ENCODE results near the gene BICDL2.
"Not testable (repeated sequence)": the region's sequence is repeated elsewhere in the genome, so short reads cannot be mapped to it uniquely, and the experiment has no call there.

BICDL2 gene

GRCh38 chr16:3073448-3073847 is 36.7 kb upstream of the BICDL2 start:
- peaks cover 53% of the 10 kb centered on the region for H3K4me1 ChIP-seq (ENCODE audit: insufficient read depth, low read length, poor library complexity, severe bottlenecking)
- H3K79me2 ChIP-seq (ENCODE audit: insufficient read depth, low read length), result peaks cover 9% of the 10 kb centered on the region; the same call in 1 of the 2 replicates
- H4K20me1 ChIP-seq (ENCODE audit: insufficient read depth, low read length, poor library complexity, severe bottlenecking), result no peaks in the 10 kb centered on the region
- H3K9ac ChIP-seq (ENCODE audit: low read depth, low read length, poor library complexity, severe bottlenecking), result peak overlapping the region; percentile 100
- H3K27me3 ChIP-seq (ENCODE audit: insufficient read depth, low read length, poor library complexity, severe bottlenecking), result no peaks in the 10 kb centered on the region
- no peaks in the 10 kb centered on the region for H3K9me2 ChIP-seq (replicated peaks; ENCODE audit: low read depth, low read length)
- TF ChIP-seq EZH2phosphoT487 (IDR thresholded peaks at IDR 0.05; ENCODE audit: borderline replicate concordance) (no peak), CTCF (conservative IDR thresholded peaks at IDR 0.05; ENCODE audit: low read length) (no peak)
- H3F3A ChIP-seq (ENCODE audit: low read depth), result peaks cover 14% of the 10 kb centered on the region
- H3K36me3 ChIP-seq (ENCODE audit: insufficient read depth, low read length), result no peaks in the 10 kb centered on the region
- H3K4me2 ChIP-seq (ENCODE audit: low read depth, low read length, poor library complexity, severe bottlenecking), result peak overlapping the region; percentile 91
- H2AFZ ChIP-seq (ENCODE audit: low read length), result no peak overlapping the region
- H3K9me3 ChIP-seq (ENCODE audit: insufficient read depth, low read depth, low read length), result no peaks in the 10 kb centered on the region
- peak overlapping the region; percentile 91 for H3K4me3 ChIP-seq (ENCODE audit: low read length, poor library complexity, severe bottlenecking)

- H3K4me2 ChIP-seq (ENCODE audit: low read depth, low read length, poor library complexity, severe bottlenecking); H4K20me1 ChIP-seq (ENCODE audit: insufficient read depth, low read length, poor library complexity, severe bottlenecking); H2AFZ ChIP-seq (ENCODE audit: low read length); H3K27me3 ChIP-seq (ENCODE audit: insufficient read depth, low read length, poor library complexity, severe bottlenecking); H3K36me3 ChIP-seq (ENCODE audit: insufficient read depth, low read length); H3K9me3 ChIP-seq (ENCODE audit: insufficient read depth, low read depth, low read length); H3K4me3 ChIP-seq (ENCODE audit: low read length, poor library complexity, severe bottlenecking); H3K9me2 ChIP-seq (replicated peaks; ENCODE audit: low read depth, low read length): not testable (repeated sequence)
- peaks cover 16% of the 10 kb centered on the region; the same call in 1 of the 2 replicates for H3K79me2 ChIP-seq (ENCODE audit: insufficient read depth, low read length)
- H3F3A ChIP-seq (ENCODE audit: low read depth), result peaks cover 14% of the 10 kb centered on the region
- peaks cover 47% of the 10 kb centered on the region for H3K4me1 ChIP-seq (ENCODE audit: insufficient read depth, low read length, poor library complexity, severe bottlenecking)
- peak overlapping the region; percentile 100 for H3K9ac ChIP-seq (ENCODE audit: low read depth, low read length, poor library complexity, severe bottlenecking)
- peak; percentile 31 for TF ChIP-seq CTCF (conservative IDR thresholded peaks at IDR 0.05; ENCODE audit: low read length)
Observed at GRCh38 chr16:3072576-3073263, 36.0 kb upstream of the BICDL2 start.

GRCh38 chr16:3072148-3072547 is 35.4 kb upstream of the BICDL2 start:
- H3F3A ChIP-seq (ENCODE audit: low read depth); H3K9me2 ChIP-seq (replicated peaks; ENCODE audit: low read depth, low read length); H3K27me3 ChIP-seq (ENCODE audit: insufficient read depth, low read length, poor library complexity, severe bottlenecking); H2AFZ ChIP-seq (ENCODE audit: low read length); H3K36me3 ChIP-seq (ENCODE audit: insufficient read depth, low read length); H3K9me3 ChIP-seq (ENCODE audit: insufficient read depth, low read depth, low read length); H3K4me3 ChIP-seq (ENCODE audit: low read length, poor library complexity, severe bottlenecking); H4K20me1 ChIP-seq (ENCODE audit: insufficient read depth, low read length, poor library complexity, severe bottlenecking); H3K4me2 ChIP-seq (ENCODE audit: low read depth, low read length, poor library complexity, severe bottlenecking): not testable (repeated sequence)
- H3K4me1 ChIP-seq (ENCODE audit: insufficient read depth, low read length, poor library complexity, severe bottlenecking), result peaks cover 42% of the 10 kb centered on the region
- peaks cover 22% of the 10 kb centered on the region; the same call in 1 of the 2 replicates for H3K79me2 ChIP-seq (ENCODE audit: insufficient read depth, low read length)
- H3K9ac ChIP-seq (ENCODE audit: low read depth, low read length, poor library complexity, severe bottlenecking), result peak overlapping the region; percentile 32

GRCh38 chr16:3071655-3072054 is 34.9 kb upstream of the BICDL2 start:
- Histone ChIP-seq H4K20me1 (ENCODE audit: insufficient read depth, low read length, poor library complexity, severe bottlenecking) (peaks cover 12% of the 10 kb centered on the region), H3F3A (ENCODE audit: low read depth) (peaks cover 10% of the 10 kb centered on the region), H2AFZ (ENCODE audit: low read length) (no peak overlapping the region), H3K4me2 (ENCODE audit: low read depth, low read length, poor library complexity, severe bottlenecking) (no peak overlapping the region), H3K9me2 (replicated peaks; ENCODE audit: low read depth, low read length) (no peaks in the 10 kb centered on the region), H3K27me3 (ENCODE audit: insufficient read depth, low read length, poor library complexity, severe bottlenecking) (no peaks in the 10 kb centered on the region), H3K4me1 (ENCODE audit: insufficient read depth, low read length, poor library complexity, severe bottlenecking) (peaks cover 41% of the 10 kb centered on the region), H3K79me2 (ENCODE audit: insufficient read depth, low read length) (peaks cover 26% of the 10 kb centered on the region), H3K36me3 (ENCODE audit: insufficient read depth, low read length) (no peaks in the 10 kb centered on the region), H3K9ac (ENCODE audit: low read depth, low read length, poor library complexity, severe bottlenecking) (peak overlapping the region; percentile 32), H3K9me3 (ENCODE audit: insufficient read depth, low read depth, low read length) (no peaks in the 10 kb centered on the region), H3K4me3 (ENCODE audit: low read length, poor library complexity, severe bottlenecking) (no peak overlapping the region)
- TF ChIP-seq EZH2phosphoT487 (IDR thresholded peaks at IDR 0.05; ENCODE audit: borderline replicate concordance), result no peak
- TF ChIP-seq CTCF (conservative IDR thresholded peaks at IDR 0.05; ENCODE audit: low read length), result no peak

Data from Loucy (cell line).